ENCODE results near the gene TUBB1. TPM values are rescaled to one million over a fixed set of nuclear protein-coding genes. Genes with fewer than 3 reads are reported as not detected.

TUBB1 gene
- total RNA-seq, 1 donor from 2014 or later, result not detected

GRCh38 chr20:58989196-58989595 is 30.0 kb upstream of the TUBB1 start:
- no peak for DNase-seq (ENCODE audit: low read depth, low spot score)

GRCh38 chr20:58990651-58991445 is 28.4 kb upstream of the TUBB1 start:
- no peak for DNase-seq (ENCODE audit: low read depth, low spot score)

GRCh38 chr20:58991715-58992114 is 27.5 kb upstream of the TUBB1 start:
- DNase-seq (ENCODE audit: low read depth, low spot score), result no peak

GRCh38 chr20:58992911-58993310 is 26.3 kb upstream of the TUBB1 start:
- DNase-seq (ENCODE audit: low read depth, low spot score), result no peak

- no peak for DNase-seq (ENCODE audit: low read depth, low spot score)
Measured at GRCh38 chr20:58993332-58994248, 25.6 kb upstream of the TUBB1 start.

GRCh38 chr20:58994390-58995159 is 24.7 kb upstream of the TUBB1 start:
- no peak for DNase-seq (ENCODE audit: low read depth, low spot score)

- DNase-seq (ENCODE audit: low read depth, low spot score), result no peak
Measured at GRCh38 chr20:58995461-58996225, 23.6 kb upstream of the TUBB1 start.

GRCh38 chr20:58996226-58996611 is 23.0 kb upstream of the TUBB1 start:
- DNase-seq (ENCODE audit: low read depth, low spot score), result no peak

- DNase-seq (ENCODE audit: low read depth, low spot score), result no peak
Measured at GRCh38 chr20:58997141-58997770, 22.0 kb upstream of the TUBB1 start.

- DNase-seq (ENCODE audit: low read depth, low spot score), result no peak
Measured at GRCh38 chr20:58998656-58999055, 20.6 kb upstream of the TUBB1 start.

GRCh38 chr20:59000326-59000725 is 18.9 kb upstream of the TUBB1 start:
- no peak for DNase-seq (ENCODE audit: low read depth, low spot score)

- DNase-seq (ENCODE audit: low read depth, low spot score), result no peak
Measured at GRCh38 chr20:59001068-59001448, 18.2 kb upstream of the TUBB1 start.

- DNase-seq (ENCODE audit: low read depth, low spot score), result no peak
Measured at GRCh38 chr20:59001449-59002171, 17.6 kb upstream of the TUBB1 start.

- DNase-seq (ENCODE audit: low read depth, low spot score), result no peak
Measured at GRCh38 chr20:59002388-59002787, 16.8 kb upstream of the TUBB1 start.

GRCh38 chr20:59002874-59003399 is 16.3 kb upstream of the TUBB1 start:
- no peak for DNase-seq (ENCODE audit: low read depth, low spot score)

- no peak for DNase-seq (ENCODE audit: low read depth, low spot score)
Measured at GRCh38 chr20:59003836-59004492, 15.3 kb upstream of the TUBB1 start.

- DNase-seq (ENCODE audit: low read depth, low spot score), result no peak
Measured at GRCh38 chr20:59004493-59004762, 14.8 kb upstream of the TUBB1 start.

- DNase-seq (ENCODE audit: low read depth, low spot score), result no peak
Measured at GRCh38 chr20:59004763-59005522, 14.3 kb upstream of the TUBB1 start.

Data from pulmonary artery endothelial cell (primary cell).